OCI-LY7 (cell line): ENCODE results near the gene SORD. TPM values are rescaled to one million over a fixed set of nuclear protein-coding genes. Genes with fewer than 3 reads are reported as not detected.

Experiments used
- BruUV-seq: library from RNA; stranded (reverse); fragments of 400-500 nt; replicated peaks from 2 replicates; lab custom pipeline; 2021; lab: Mats Ljungman, UMichigan
- CTCF ChIA-PET: fragments of 300-600 bp; sonication (Branson Sonifier 250); formaldehyde crosslinking; loops from one replicate; lab custom pipeline; 2022; ENCODE audit warnings: antibody characterized with exemption; ENCODE audit not compliant: unreplicated experiment; lab: Charles Lee
- POLR2A ChIA-PET: fragments of 300-600 bp; sonication (Branson Sonifier 250); formaldehyde crosslinking; loops from one replicate; lab custom pipeline; 2022; ENCODE audit warnings: antibody characterized with exemption; lab: Charles Lee
- DNase-seq: peaks from one replicate; pipeline ENCODE4 v3.0.0-alpha.2; 2015; ENCODE audit warnings: low spot score
- H2AFZ ChIP-seq: fragments of 200-600 bp; sonication (generic), shearing (Covaris generic); 2 replicates; pipeline ENCODE4 v1.6.1; 2014; ENCODE audit warnings: mild to moderate bottlenecking, antibody characterized with exemption, low read length, moderate library complexity
- H3K27ac ChIP-seq: fragments of 200-600 bp; sonication (generic); 2 replicates; pipeline ENCODE4 v1.5.1; 2014; ENCODE audit warnings: mixed run types, low read depth, mild to moderate bottlenecking, moderate library complexity, low read length, inconsistent platforms; ENCODE audit not compliant: poor library complexity, severe bottlenecking
- H3K36me3 ChIP-seq: fragments of 200-600 bp; sonication (generic); 2 replicates; pipeline ENCODE4 v1.6.1; 2014; ENCODE audit warnings: mild to moderate bottlenecking, antibody characterized with exemption, low read length, moderate library complexity, mixed read lengths; ENCODE audit not compliant: insufficient read depth
- H3K4me1 ChIP-seq: fragments of 200-600 bp; sonication (generic); 2 replicates; pipeline ENCODE4 v1.5.1; 2014; ENCODE audit warnings: mild to moderate bottlenecking, low read length; ENCODE audit not compliant: insufficient read depth, poor library complexity, severe bottlenecking
- H3K4me2 ChIP-seq: fragments of 200-600 bp; sonication (generic); 2 replicates; pipeline ENCODE4 v1.6.1; 2014; ENCODE audit warnings: mild to moderate bottlenecking, low read length
- H3K4me3 ChIP-seq: fragments of 200-600 bp; sonication (generic); 2 replicates; pipeline ENCODE4 v1.5.1; 2014; ENCODE audit warnings: mild to moderate bottlenecking, low read depth, low read length; ENCODE audit not compliant: poor library complexity, severe bottlenecking
- H3K79me2 ChIP-seq: fragments of 200-600 bp; sonication (generic); 2 replicates; pipeline ENCODE4 v1.6.1; 2016; ENCODE audit warnings: low read depth, mild to moderate bottlenecking, low read length, moderate library complexity, mixed read lengths; ENCODE audit not compliant: insufficient read depth
- H3K9me2 ChIP-seq: fragments of 200-600 bp; sonication (generic); 2 replicates; pipeline ENCODE4 v1.6.1; 2016; ENCODE audit warnings: mild to moderate bottlenecking, low read length, mixed read lengths; ENCODE audit not compliant: insufficient read depth
- H3K9me3 ChIP-seq: fragments of 200-600 bp; sonication (generic); 2 replicates; pipeline ENCODE4 v1.6.1; 2014; ENCODE audit warnings: mild to moderate bottlenecking, mixed run types, low read length, mixed read lengths
- H4K20me1 ChIP-seq: fragments of 200-600 bp; sonication (generic); 2 replicates; pipeline ENCODE4 v1.6.1; 2014; ENCODE audit warnings: mild to moderate bottlenecking, antibody characterized with exemption, low read length, moderate library complexity, mixed read lengths; ENCODE audit not compliant: insufficient read depth
- EZH2phosphoT487 ChIP-seq: fragments of 200-600 bp; sonication (generic); IDR thresholded peaks from 2 replicates; pipeline ENCODE4 v1.6.1; 2018; ENCODE audit warnings: low read depth, borderline replicate concordance, mild to moderate bottlenecking, mixed run types, antibody characterized with exemption, low read length, moderate library complexity, mixed read lengths
- intact Hi-C: fragments of 100-400 bp; cut with micrococcal nuclease; formaldehyde crosslinking; loops from one replicate; pipeline ENCODE4 v1.10.0; 2022; ENCODE audit not compliant: unreplicated experiment
- total RNA-seq, 2 experiments: library from RNA; depleted of rRNA in 1 of 2; stranded (reverse); fragments of >200 nt in 1 of 2; shearing (Covaris generic) in 1 of 2; gene quantifications; 2 replicates each; pipeline ENCODE4 v1.2.3, GENCODE V29; 2014 to 2022
- TF ChIP-seq, protein P1 (sequence below): fragments of 200-600 bp; sonication (generic); conservative IDR thresholded peaks from 2 replicates; pipeline ENCODE4 v1.5.1; 2014; ENCODE audit warnings: mild to moderate bottlenecking, antibody characterized with exemption, low read length, moderate library complexity, mixed read lengths

SORD gene
- total RNA-seq, 2 experiments from 2014 or later: 10.4 to 17.8 TPM

GRCh38 chr15:45088801-45089711 is 66.1 kb downstream of the SORD start:
- Histone ChIP-seq H4K20me1 (no peaks in the 10 kb centered on the region), H3K4me3 (no peak overlapping the region), H3K9me2 (no peaks in the 10 kb centered on the region), H3K36me3 (no peaks in the 10 kb centered on the region), H3K27ac (no peak overlapping the region), H3K79me2 (no peaks in the 10 kb centered on the region), H2AFZ (no peak overlapping the region), H3K4me2 (no peak overlapping the region), H3K4me1 (no peaks in the 10 kb centered on the region), H3K9me3 (no peaks in the 10 kb centered on the region)
- BruUV-seq: no TSS peak
- TF ChIP-seq, protein P1, sequence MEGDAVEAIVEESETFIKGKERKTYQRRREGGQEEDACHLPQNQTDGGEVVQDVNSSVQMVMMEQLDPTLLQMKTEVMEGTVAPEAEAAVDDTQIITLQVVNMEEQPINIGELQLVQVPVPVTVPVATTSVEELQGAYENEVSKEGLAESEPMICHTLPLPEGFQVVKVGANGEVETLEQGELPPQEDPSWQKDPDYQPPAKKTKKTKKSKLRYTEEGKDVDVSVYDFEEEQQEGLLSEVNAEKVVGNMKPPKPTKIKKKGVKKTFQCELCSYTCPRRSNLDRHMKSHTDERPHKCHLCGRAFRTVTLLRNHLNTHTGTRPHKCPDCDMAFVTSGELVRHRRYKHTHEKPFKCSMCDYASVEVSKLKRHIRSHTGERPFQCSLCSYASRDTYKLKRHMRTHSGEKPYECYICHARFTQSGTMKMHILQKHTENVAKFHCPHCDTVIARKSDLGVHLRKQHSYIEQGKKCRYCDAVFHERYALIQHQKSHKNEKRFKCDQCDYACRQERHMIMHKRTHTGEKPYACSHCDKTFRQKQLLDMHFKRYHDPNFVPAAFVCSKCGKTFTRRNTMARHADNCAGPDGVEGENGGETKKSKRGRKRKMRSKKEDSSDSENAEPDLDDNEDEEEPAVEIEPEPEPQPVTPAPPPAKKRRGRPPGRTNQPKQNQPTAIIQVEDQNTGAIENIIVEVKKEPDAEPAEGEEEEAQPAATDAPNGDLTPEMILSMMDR: no peak
- no peak for TF ChIP-seq EZH2phosphoT487
- DNase-seq: no peak
- intact Hi-C loops: no loop called here
- ChIA-PET POLR2A (interaction anchor here (0.6 kb wide), 1 partner anchor 241 kb away, joined by 3 read pairs; no protein-coding TSS in a partner anchor), CTCF (interaction anchor here (0.6 kb wide), 1 partner anchor 355 kb away, joined by 3 read pairs; no protein-coding TSS in a partner anchor)

DNA sequence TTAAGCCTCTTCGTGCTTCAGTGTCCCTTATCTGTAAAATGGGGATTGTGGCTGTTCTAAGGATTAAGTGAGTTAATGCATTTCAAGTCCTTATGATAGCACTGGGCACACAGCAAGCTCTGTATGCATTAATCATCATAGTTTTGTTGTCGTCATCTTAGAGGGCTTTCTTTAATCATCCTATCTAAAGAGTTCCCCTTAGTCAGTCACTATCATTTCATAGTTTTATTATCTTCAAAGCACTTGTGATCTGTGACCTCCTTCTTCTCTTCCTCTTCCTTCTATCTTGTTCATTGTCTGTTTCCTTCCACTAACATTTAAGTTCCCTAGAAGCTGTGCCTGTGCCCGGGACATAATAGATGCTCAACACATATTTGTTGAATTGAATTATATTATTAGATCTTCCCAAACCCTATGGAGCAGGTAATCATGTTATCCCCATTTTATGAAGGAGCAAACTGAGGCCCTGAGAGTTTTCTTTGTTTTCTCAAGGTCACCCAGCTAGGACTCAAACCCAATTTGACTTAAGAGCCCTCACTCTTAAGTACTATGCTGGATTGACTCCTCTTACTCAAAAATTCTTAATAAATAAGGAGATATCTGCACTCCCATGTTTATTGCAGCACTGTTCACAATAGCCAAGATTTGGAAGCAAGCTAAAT is 66.8 kb downstream of the SORD start:
- ChIA-PET CTCF (no interaction called here), POLR2A (interaction anchor here (0.6 kb wide), 2 partner anchors 334 to 924 kb away, joined by 3 to 4 read pairs; no protein-coding TSS in a partner anchor)
- TF ChIP-seq EZH2phosphoT487: no peak
- TF ChIP-seq, protein P1: no peak
- no peaks in the 10 kb centered on the region for H3K9me3 ChIP-seq
- H3K9me2 ChIP-seq: no peaks in the 10 kb centered on the region
- no peak overlapping the region for H3K4me2 ChIP-seq
- intact Hi-C loops: no loop called here
- no peak for DNase-seq
- H2AFZ ChIP-seq: no peak overlapping the region
- no peaks in the 10 kb centered on the region for H4K20me1 ChIP-seq
- no peaks in the 10 kb centered on the region for H3K4me1 ChIP-seq
- H3K79me2 ChIP-seq: no peaks in the 10 kb centered on the region
- BruUV-seq: no TSS peak
- H3K27ac ChIP-seq: no peak overlapping the region
- H3K36me3 ChIP-seq: no peaks in the 10 kb centered on the region
- no peak overlapping the region for H3K4me3 ChIP-seq
